Muscle of leg (tissue), 11 donors: ENCODE data around the gene LMO1. TPM values are rescaled to one million over a fixed set of nuclear protein-coding genes. Genes with fewer than 3 reads are reported as not detected.

Experiments used
- DNase-seq: peaks from one replicate; pipeline ENCODE4 v3.0.0; 2013
- H3K27ac ChIP-seq: one replicate; pipeline ENCODE4 v1.5.1; 2013; ENCODE audit warnings: mild to moderate bottlenecking, low read length, control low read depth
- H3K27me3 ChIP-seq: one replicate; pipeline ENCODE4 v1.6.1; 2013; ENCODE audit warnings: low read length; ENCODE audit not compliant: control insufficient read depth, insufficient read depth
- H3K36me3 ChIP-seq: one replicate; pipeline ENCODE4 v1.6.1; 2013; ENCODE audit warnings: low read length; ENCODE audit not compliant: control insufficient read depth, insufficient read depth
- H3K4me1 ChIP-seq: one replicate; pipeline ENCODE4 v1.6.1; 2013; ENCODE audit warnings: low read length; ENCODE audit not compliant: control insufficient read depth, insufficient read depth
- H3K4me3 ChIP-seq: one replicate; pipeline ENCODE4 v1.5.1; 2013; ENCODE audit warnings: low read length, control low read depth
- H3K9me3 ChIP-seq: replicated peaks from 2 replicates; pipeline ENCODE4 v1.6.1; 2013; ENCODE audit warnings: low read depth, low read length; ENCODE audit not compliant: control insufficient read depth
- WGBS: methylation state at CpG from one replicate; pipeline ENCODE4 v1.1.5; 2013; ENCODE audit warnings: missing lambda C conversion rate; ENCODE audit not compliant: insufficient coverage; 5-methylcytosine and 5-hydroxymethylcytosine counted together
- polyA plus RNA-seq, 8 donors: library from polyadenylated mRNA; unstranded; fragments of 120-200 nt; gene quantifications; one replicate each; pipeline versions ENCODE4 v1.2.1 to v1.2.3, GENCODE V29; 2013; ENCODE audit warnings: inconsistent platforms in 1 of 8, low replicate concordance in 1 of 8; ENCODE audit not compliant: insufficient read length in 8 of 8, insufficient read depth in 1 of 8
- total RNA-seq: library from RNA; stranded (reverse); fragments of 120-200 nt; gene quantifications from one replicate; pipeline ENCODE4 v1.2.4, GENCODE V29; 2013

The LMO1 gene
- total and polyA plus RNA-seq, 9 donors, result 0.59 to 3.4 (median 2.0) TPM

GRCh38 chr11:8234910-8235309, 28.8 kb downstream of the LMO1 start:
- no peak overlapping the region for H3K27ac ChIP-seq
- WGBS, result 57% methylated on average over 1 of the region's 3 CpGs

GRCh38 chr11:8234425-8234821, 29.3 kb downstream of the LMO1 start:
- H3K27ac ChIP-seq, result no peak overlapping the region
- H3K4me3 ChIP-seq, result no peak overlapping the region
- H3K36me3 ChIP-seq, result no peaks in the 10 kb centered on the region
- no peaks in the 10 kb centered on the region for H3K9me3 ChIP-seq
- H3K4me1 ChIP-seq, result peaks cover 3% of the 10 kb centered on the region
- WGBS, result 64% methylated on average over 5 of the region's 5 CpGs
- no peak for DNase-seq
- H3K27me3 ChIP-seq, result no peaks in the 10 kb centered on the region

More at GRCh38 chr11:8234910-8235309, 28.8 kb downstream of the LMO1 start:
- DNase-seq, result no peak
- no peak overlapping the region for H3K4me3 ChIP-seq
- H3K27me3 ChIP-seq, result no peaks in the 10 kb centered on the region
- no peaks in the 10 kb centered on the region for H3K4me1 ChIP-seq
- no peaks in the 10 kb centered on the region for H3K36me3 ChIP-seq
- H3K9me3 ChIP-seq, result no peaks in the 10 kb centered on the region

- Histone ChIP-seq H3K4me1 (peaks cover 9% of the 10 kb centered on the region), H3K27ac (no peak overlapping the region), H3K27me3 (no peaks in the 10 kb centered on the region), H3K36me3 (no peaks in the 10 kb centered on the region), H3K4me3 (no peak overlapping the region), H3K9me3 (no peaks in the 10 kb centered on the region)
- no peak for DNase-seq
- 33% methylated on average over 4 of the region's 11 CpGs for WGBS
Measured at GRCh38 chr11:8233691-8234424, 29.8 kb downstream of the LMO1 start.

- no peaks in the 10 kb centered on the region for H3K9me3 ChIP-seq
- DNase-seq, result no peak
- no peaks in the 10 kb centered on the region for H3K36me3 ChIP-seq
- no peak overlapping the region for H3K27ac ChIP-seq
- no peaks in the 10 kb centered on the region for H3K27me3 ChIP-seq
- 48% methylated on average over 7 of the region's 9 CpGs for WGBS
- H3K4me3 ChIP-seq, result no peak overlapping the region
- peaks cover 15% of the 10 kb centered on the region for H3K4me1 ChIP-seq
Measured at GRCh38 chr11:8232849-8233606, 30.6 kb downstream of the LMO1 start.

- 50% methylated on average over 2 of the region's 5 CpGs for WGBS
- no peak overlapping the region for H3K4me3 ChIP-seq
- no peak for DNase-seq
Measured at GRCh38 chr11:8232414-8232813, 31.3 kb downstream of the LMO1 start.

GRCh38 chr11:8231979-8232378, 31.7 kb downstream of the LMO1 start:
- 54% methylated on average over 3 of the region's 5 CpGs for WGBS
- DNase-seq, result no peak
- no peaks in the 10 kb centered on the region for H3K9me3 ChIP-seq
- no peaks in the 10 kb centered on the region for H3K27me3 ChIP-seq
- peaks cover 15% of the 10 kb centered on the region for H3K4me1 ChIP-seq
- no peak overlapping the region for H3K27ac ChIP-seq
- no peaks in the 10 kb centered on the region for H3K36me3 ChIP-seq
- no peak overlapping the region for H3K4me3 ChIP-seq

More at GRCh38 chr11:8232414-8232813, 31.3 kb downstream of the LMO1 start:
- Histone ChIP-seq H3K36me3 (no peaks in the 10 kb centered on the region), H3K27ac (no peak overlapping the region), H3K4me1 (peaks cover 15% of the 10 kb centered on the region), H3K27me3 (no peaks in the 10 kb centered on the region), H3K9me3 (no peaks in the 10 kb centered on the region)

GRCh38 chr11:8230921-8231847, 32.5 kb downstream of the LMO1 start:
- Histone ChIP-seq H3K4me3 (no peak overlapping the region), H3K27me3 (no peaks in the 10 kb centered on the region), H3K9me3 (no peaks in the 10 kb centered on the region), H3K27ac (no peak overlapping the region), H3K36me3 (no peaks in the 10 kb centered on the region), H3K4me1 (peaks cover 15% of the 10 kb centered on the region)
- 64% methylated on average over 9 of the region's 21 CpGs for WGBS
- DNase-seq, result no peak

- no peaks in the 10 kb centered on the region for H3K9me3 ChIP-seq
- no peak for DNase-seq
- H3K36me3 ChIP-seq, result no peaks in the 10 kb centered on the region
- no peaks in the 10 kb centered on the region for H3K27me3 ChIP-seq
- peaks cover 21% of the 10 kb centered on the region for H3K4me1 ChIP-seq
- 91% methylated on average over 21 of the region's 22 CpGs for WGBS
- no peak overlapping the region for H3K27ac ChIP-seq
- H3K4me3 ChIP-seq, result no peak overlapping the region
Measured at GRCh38 chr11:8230178-8230859, 33.4 kb downstream of the LMO1 start.

- H3K9me3 ChIP-seq, result no peaks in the 10 kb centered on the region
- H3K4me1 ChIP-seq, result peaks cover 21% of the 10 kb centered on the region
- no peaks in the 10 kb centered on the region for H3K27me3 ChIP-seq
- H3K27ac ChIP-seq, result no peak overlapping the region
- no peak for DNase-seq
- 58% methylated on average over 9 of the region's 9 CpGs for WGBS
- H3K4me3 ChIP-seq, result no peak overlapping the region
- H3K36me3 ChIP-seq, result no peaks in the 10 kb centered on the region
Measured at GRCh38 chr11:8229299-8230177, 34.1 kb downstream of the LMO1 start.
